OCI-M1 (cell line): Measurements from ENCODE around the gene HS6ST2.
"Not testable (repeated sequence)": the region's sequence is repeated elsewhere in the genome, so short reads cannot be mapped to it uniquely, and the experiment has no call there.

ENCODE experiments used
- DNase-seq: peaks from one replicate; lab custom pipeline; 2025; lab: John Stamatoyannopoulos, UW

The HS6ST2 gene

DNA sequence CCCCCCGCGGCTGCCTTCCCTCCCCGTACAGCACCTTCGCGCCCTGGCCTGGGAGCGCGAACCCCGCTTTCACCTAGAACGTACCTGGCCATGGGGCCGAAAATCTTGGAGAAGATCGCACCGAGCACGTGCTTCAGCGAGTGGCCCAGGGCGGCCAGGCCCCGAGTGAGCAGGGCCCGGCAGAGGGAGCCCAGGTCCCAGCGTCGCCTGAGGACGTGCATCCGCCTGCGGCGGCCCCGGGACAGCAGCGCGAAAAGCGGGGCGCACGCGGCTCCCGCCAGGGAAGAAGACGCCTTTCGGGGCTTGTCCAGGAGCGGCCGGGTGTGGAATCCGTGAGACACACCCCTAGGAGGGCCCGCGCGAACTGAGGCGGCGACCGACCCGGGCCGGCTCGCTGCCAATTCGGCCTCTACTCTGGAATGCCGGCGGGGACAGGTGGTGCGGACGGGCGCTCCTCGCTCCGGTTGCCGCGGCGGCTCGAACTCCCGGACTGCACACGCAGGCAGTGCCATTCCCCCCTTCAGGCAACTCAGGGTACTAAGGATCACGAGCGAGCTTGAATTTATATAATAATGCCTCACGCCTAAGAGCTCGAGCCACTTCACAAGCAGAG lies at the start of gene HS6ST2:
Gene HS6ST2, minus strand, starts transcription at position 539 of the 613 bp plus-strand sequence.
- no peak for DNase-seq

DNA sequence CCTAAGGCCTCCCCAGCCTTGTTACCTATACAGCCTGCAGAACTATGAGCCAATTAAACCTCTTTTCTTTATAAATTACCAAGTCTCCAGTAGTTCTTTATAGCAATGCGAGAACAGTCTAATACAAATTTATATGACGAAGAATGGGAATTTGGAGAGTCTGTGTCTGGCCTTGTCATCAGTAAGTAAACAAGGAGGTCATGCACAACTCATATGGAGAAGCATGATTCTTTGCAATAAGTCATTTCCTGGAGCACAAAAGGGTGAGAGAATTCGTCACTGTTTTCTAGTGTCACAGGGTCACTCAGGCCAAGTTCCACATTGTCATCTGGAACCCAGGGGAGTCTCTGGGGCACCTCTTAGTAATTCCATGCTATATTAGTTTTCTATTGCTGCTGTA lies 49.0 kb upstream of the HS6ST2 start:
- DNase-seq: no peak

DNA sequence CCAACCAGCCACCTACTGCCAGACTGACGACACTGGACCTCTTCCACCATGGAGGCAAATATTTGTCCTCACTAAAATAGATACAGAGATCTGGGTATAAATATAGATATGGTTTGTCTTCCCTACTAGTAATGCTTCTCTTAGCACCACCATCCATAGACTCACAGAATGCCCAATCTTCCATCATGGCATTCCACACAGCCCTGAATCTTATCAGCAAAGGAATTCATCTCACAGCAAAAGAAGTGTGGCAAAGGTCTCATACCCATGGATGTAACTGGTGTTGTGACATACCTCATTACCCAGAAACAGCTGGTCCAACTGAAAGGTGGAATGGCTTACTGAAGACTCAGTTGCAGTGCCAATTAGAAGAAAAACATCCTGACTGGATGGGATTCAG lies 47.2 kb upstream of the HS6ST2 start:
- DNase-seq: no peak

DNA sequence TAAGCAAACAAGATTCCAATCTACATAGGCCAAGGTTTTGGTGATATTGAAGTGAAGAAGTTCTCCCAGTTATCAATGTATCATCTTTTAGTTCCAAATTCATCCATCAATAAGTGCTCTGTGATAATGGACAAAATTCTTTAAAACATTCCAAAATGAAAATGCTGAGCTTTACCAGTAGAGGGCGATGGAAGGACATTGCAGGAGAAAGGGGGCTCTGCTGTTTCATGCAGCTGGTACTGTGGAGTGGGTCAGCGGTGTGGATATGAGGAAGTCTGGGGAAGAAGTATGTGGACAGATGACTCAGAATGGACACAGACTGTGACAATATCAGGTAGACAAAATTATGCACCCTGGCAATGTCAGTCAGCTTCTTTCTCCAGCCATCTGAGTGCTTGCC lies 46.6 kb upstream of the HS6ST2 start:
- peak; percentile 2 for DNase-seq

DNA sequence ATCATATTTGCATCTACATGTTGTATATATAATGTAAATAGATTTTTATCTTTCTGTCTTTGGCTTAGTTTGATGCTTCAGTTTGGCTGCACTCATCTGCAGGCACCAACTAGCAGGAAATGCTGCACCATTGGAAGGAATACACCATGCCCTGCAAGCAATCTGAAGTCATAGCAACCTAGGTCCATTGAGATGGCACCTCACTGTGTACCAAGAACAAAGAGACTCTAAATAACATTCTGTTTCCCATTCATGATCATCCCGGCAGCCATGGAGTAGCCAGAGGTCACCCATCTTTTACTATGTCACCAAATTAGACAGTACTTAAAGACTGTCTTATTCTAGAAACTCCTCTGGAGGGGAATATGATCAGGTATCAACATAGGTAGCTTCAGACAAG lies 40.8 kb upstream of the HS6ST2 start:
- no peak for DNase-seq

DNA sequence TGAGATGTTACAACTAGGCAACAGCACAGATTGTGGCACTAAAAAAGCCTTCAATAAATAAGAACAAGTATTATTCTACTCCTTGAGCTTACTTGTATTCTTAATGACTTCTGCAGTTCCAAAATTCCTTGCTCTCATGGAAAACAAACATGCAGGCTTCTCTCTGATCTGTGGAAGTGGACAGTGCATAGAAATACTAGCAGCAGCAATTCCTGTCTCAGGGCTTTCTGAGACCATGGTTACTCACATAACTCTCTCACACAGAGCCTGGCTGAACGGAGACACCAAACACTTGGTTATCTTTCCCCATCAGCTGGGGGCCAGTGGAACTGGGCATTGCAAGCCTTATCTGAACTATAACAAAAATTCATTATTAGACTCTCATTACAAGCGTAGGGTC lies 32.4 kb upstream of the HS6ST2 start:
- DNase-seq: no peak

DNA sequence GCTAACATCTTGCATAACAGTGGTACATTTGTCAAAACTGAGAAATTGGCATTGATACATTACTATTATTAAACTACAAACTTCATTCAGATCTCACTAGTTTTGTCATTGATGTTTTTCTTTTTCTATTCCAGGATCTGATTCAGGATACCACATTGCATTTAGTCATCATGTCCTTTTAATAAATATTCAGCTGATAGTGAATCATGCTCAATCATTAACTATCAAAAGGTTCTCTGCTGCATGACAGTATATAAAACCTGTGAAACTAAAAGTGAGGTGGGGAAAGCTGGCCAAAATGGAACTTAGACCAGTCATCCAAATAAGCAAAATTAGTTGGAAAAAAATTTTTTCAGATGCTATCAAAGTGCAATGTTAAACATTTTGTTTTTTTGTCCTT lies 28.1 kb upstream of the HS6ST2 start:
- no peak for DNase-seq

DNA sequence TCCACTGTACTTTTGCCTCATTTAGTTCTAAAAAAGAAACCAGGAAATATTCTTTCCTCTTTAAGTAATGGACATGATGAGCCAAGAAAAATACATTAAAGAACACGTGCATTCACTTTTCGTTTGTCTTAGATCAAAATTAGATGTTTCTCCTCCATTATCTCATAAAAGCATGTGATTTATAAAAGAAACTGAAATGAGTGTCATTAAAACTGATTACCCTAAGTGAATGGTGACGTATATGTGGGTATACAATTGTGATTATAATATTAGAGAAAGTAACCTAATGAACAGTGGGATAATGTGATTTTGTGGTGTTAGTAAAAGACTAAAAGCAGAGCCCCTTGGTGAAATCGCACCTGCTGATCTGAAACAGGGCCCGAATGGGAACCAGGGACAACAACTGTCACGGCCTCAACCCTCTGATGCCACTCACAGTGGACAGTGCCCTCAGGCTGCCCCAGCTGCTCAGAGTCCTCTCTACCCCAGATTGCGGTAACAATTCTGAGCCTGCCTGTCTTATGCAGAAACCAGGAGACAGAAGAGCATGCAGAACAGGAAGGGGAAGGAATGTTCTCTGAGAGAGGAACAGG lies 25.7 kb upstream of the HS6ST2 start:
- no peak for DNase-seq

DNA sequence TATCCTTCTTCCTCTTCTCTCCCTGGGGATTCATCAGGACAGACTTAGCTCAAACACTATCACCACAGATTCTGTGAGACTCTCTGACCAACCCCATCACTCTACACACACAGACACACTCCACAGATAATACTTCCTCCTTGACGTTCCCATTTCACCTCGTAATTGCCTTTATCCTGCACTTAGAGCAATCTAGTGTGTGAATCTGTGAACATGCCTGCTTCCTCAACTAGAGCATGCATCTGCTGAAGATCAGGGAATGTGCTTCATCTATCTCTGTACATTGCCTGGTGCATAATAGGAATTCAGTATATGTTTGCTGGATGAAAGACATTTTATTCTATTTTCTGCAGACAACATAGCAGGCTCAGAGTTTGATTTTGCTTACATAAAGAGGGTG lies 25.1 kb upstream of the HS6ST2 start:
- DNase-seq: no peak

DNA sequence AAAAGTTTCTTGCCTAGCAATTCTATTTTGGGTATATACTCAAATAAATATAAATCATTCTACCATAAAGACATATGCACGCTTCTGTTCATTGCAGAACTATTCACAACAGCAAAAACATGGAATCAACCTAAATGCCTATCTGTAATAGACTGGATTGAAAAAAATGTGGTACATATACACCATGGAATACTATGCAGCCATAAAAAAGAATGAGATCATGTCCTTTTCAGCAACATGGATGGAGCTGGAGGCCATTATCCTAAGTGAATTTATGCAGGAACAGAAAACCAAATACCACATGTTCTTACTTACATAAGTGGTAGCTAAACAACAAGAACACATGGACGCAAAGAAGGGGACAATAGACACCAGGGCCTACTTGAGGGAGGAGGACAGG lies 21.6 kb upstream of the HS6ST2 start:
- not testable (repeated sequence) for DNase-seq

DNA sequence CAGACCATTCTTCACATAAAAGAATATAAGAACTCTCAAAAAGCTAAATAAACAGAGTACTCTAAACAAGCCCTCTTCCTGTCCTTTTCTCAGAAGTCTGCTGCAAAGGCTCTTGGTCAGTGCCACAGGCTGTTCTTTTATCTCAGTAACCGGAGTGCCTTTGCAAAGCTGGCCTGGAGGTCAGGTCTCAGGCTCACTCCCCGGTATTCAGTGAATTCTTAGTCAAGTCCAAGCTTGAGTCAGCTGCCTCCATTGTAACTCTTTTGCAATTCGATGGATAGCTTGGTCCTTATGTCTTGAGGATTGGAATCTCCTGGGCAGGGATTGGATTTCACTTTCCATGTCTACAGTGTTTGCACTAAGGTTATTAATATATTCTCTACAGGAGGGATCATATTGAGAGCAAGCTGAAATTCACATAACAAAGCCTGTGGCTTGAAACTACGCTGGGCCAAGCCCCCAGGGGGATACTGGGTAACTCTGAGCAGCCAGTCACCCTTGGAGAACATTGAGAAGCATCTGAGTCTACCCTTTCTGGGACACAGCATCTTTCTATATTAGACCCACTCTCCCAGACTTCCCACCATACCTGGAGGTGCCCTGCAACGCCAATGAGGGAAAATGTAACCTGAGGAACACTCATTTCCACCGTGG lies 10.0 kb upstream of the HS6ST2 start:
- peak; percentile 11 for DNase-seq

DNA sequence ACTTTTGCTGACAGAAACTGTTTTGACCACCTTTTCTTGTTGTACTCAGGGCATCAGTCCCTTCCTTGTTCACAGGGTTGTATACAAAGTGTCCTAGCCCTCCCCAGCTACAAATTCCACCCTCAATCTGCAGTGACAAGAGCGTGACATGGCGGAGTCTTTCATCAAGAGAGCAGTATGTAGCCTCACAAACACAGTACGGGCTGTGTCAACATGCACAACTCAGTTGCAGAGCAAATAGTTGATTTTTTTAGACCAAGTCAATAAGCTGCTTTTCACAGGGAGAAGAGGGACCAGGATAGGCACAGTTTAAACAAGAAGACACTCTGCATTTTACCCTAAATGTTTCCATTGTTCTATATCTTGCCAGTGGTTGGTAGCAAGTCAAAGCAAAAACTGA lies 8.6 kb upstream of the HS6ST2 start:
- DNase-seq: no peak

DNA sequence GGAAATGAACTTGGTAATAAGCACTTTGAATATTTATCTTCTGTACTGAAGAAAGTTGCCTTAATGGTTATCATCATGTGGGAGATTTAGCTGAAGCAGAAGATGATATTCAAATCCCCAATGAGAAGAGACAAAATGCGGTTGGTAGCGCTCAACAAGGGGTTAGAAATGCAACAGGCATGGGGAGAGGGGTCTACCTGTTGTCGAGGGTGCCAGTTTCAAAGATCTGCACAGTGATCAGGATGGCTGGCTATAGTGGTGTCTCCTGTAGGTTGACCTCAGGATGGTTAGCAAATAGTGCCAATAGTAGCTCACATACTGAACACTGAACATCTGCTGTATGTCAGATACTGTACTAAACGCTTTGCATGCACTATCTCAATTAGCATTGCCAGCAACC lies 7.0 kb upstream of the HS6ST2 start:
- no peak for DNase-seq

DNA sequence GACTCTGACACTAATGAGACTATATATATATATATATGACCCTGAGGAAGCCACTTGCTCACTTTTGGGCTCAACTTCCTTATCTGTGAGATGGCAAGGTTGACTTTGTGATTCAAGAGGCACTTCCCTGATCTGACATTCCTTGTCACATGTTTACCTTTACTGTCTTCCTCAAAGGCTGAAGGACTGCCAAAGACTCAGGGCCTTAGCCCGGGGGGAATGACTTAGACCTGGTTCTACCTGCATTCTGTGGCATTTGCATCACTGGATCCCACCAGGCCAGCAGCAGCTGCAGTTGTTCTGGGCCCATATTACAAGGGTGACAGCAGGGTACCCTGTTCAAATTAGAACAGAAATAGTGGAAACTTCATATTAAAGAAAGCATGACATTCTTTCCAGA lies 3.1 kb upstream of the HS6ST2 start:
- no peak for DNase-seq

DNA sequence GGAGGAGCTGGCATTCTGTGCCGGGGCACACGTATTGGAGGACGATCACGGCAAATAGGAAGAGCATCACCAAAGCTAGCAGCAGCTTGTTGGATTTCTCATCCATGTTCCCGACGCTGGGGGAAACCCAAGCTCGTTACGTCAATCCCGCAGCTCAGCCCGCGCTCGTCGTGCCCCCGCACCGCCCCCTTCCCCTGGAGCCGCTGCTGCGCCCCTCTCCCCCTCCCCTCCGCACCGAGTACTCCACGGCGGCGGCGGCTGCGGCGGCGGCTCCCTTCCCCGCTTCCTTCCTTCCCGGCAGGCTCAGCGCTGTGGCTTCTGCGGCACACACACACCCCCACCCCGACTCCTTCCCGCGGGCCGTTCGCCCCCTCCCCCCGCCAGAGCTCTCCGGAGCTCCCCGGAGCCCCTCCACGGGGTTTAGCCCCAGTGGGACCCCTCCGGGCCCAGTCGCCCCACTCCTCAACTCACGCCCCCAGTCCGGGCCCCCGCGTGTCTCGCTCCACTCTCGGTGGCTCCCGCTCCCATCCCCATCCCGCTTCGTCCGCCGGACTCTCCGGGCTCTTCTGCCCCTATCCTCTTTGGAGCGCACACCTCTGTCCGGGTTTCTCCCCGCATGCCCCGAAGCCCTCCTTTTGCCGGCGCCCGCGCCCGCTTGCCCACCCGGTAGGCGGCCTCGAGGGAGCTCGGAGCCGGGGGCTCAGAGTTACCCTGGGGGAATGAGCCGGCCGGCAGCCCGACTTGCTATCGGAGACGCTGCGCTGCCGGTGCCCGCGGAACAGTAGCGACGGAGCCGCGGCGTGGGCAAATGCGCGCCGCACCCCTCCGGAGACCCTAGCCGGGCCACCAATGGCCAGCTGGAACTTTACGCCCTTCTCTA lies 978 bp downstream of the HS6ST2 start:
- DNase-seq: no peak

DNA sequence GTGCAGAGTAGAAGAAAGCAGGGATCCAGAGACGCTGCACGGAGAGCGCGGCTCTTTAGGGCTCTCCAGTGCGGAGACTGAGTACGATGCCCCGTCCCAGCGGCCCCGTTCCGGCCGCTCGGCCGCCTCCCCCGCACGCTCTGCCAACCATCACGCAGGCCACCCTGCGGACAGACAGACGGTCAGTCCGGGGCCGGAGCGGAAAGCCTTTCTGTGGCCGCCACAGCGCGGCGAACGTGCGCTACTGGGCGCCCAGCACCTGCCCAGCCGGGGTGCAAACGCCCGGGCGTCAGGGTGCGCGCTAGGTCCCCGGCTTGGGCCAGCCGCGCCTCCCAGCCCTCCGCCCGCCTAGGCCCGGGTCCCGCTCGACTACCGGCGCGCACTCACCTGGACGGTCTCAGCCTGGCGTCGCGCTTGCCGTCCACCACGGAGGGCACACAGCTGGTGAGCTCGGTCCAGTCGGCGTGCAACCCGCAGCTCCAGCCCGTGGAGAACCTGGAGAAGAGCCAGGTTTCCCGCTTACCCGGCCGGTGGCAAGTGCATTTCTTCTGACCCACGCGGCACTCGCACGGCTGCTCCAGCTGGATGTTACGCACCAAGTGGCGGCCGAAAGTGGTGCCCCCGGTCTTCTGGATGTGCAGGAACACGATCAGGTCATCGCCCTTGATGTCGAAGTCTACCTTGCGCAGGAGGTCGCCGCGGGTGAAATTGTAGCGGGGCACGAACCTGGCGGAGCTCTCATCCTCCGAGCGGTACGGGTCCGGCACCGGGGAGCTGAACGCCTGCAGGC lies 1.8 kb downstream of the HS6ST2 start:
- DNase-seq: no peak

DNA sequence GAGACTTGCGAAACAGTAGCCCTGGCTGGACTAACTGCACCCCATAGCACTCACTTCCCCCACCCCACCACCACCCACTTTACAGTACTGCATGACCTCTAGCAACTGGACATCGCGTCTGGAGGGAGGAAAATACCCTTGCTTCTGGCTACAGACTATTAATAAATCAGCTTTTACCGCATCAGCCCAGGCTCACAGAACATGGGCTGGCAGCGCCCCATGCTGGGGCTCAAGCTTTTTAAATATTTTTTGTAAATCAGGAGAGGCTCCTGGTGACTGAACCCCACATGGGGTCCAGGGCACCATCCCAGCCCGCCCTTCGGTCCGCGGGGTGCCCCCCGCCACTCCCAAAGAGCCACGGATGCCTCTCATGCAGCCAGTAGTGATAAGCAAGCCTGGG lies 2.7 kb downstream of the HS6ST2 start:
- no peak for DNase-seq

DNA sequence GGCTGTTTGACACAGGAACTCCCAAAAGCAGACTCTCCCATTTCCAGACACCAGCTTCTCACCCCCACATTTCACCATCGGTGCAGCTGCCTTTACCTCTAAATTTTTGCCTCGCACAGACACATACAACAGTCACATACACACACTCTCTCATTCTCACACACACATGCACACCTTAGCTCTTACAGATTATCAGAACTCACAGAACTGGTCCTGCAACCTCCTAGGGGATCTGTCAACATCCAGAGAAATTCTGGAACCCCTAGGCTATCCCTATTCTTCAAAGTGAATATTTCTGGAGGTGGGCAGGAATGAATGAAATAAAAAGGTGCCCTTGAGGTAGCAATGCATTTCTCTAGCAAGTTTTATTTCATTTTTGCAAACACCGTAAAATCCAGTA lies 4.1 kb downstream of the HS6ST2 start:
- no peak for DNase-seq

DNA sequence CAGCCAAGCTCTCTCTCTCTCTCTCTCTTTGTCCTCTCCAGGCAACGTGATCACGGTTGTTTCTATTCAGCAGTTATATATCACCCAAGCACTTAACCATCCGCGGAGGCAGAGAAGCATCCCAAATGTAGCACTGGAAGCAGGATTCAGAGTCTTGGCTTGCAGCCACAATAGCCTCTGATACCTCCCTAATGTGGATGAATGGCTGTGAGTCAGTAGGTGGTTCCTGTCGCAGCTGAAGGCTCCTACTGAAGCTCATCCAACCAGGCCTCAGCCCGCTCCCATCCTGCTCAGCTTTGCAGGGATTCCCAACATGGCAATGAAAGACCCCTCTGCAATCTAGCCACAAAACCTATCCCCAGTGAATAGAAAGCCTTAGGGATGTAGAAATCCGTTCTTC lies 5.1 kb downstream of the HS6ST2 start:
- DNase-seq: no peak

DNA sequence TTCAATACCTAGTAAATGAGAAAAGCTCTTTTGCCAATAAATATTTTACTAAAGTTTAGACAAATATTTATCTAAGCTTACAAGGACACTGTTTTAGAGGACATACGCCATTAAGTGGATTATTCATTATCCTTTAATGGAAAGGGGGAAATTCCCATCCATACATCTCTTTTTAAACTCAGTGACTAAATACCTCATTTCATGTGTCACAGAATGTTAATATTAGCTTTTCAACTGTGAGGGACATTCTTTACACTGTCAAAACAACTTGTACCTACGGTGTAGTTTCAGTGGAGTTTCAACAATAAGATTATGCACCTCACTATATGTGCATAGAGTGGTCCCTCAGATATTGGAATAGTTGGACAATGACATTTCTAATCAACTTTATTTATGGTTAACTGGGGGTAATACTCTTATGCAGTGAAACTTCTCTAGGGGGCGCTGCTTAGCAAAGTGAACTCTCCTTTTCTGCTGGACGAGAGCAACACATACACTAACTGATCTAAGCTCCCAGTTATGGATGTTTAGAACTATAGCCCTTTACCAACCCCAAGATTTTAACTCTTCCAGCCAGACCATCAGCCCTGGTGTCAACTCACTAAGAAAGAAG lies 9.7 kb downstream of the HS6ST2 start:
- peak; percentile 42 for DNase-seq

DNA sequence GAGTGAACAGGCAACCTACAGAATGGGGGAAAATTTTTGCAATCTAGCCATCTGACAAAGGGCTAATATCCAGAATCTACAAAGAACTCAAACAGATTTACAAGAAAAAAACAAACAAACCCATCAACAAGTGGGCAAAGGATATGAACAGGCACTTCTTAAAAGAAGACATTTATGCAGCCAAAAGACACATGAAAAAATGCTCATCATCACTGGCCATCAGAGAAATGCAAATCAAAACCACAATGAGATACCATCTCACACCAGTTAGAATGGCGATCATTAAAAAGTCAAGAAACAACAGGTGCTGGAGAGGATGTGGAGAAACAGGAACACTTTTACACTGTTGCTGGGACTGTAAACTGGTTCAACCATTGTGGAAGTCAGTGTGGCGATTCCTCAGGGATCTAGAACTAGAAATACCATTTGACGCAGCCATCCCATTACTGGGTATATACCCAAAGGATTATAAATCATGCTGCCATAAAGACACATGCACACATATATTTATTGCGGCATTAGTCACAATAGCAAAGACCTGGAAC lies 13.3 kb downstream of the HS6ST2 start:
- DNase-seq: not testable (repeated sequence)
